Left lobe of liver (tissue), 2 donors: Measurements from ENCODE around the gene WDFY3. TPM values are rescaled to one million over a fixed set of nuclear protein-coding genes. Genes with fewer than 3 reads are reported as not detected.

Experiments
- ATAC-seq: fragments of 200-7000 bp; cut with Tn5 transposase; one replicate; pipeline ENCODE4 v1.9.1; 2020; ENCODE audit warnings: mild to moderate bottlenecking, moderate library complexity
- DNase-seq: peaks from one replicate; pipeline ENCODE4 v3.0.0-alpha.2; 2020; ENCODE audit warnings: low spot score
- total RNA-seq: library from RNA; stranded (reverse); gene quantifications from one replicate; pipeline ENCODE4 v1.2.1, GENCODE V29; 2021
- donor health status: DM: no; HTN: no; CAD: no; lungs with moderate emphysema.
- donor health status: DM: no; HTN: yes; CAD: no.

The WDFY3 gene
- total RNA-seq, 1 donor from 2014 or later, result 27.0 TPM

DNA sequence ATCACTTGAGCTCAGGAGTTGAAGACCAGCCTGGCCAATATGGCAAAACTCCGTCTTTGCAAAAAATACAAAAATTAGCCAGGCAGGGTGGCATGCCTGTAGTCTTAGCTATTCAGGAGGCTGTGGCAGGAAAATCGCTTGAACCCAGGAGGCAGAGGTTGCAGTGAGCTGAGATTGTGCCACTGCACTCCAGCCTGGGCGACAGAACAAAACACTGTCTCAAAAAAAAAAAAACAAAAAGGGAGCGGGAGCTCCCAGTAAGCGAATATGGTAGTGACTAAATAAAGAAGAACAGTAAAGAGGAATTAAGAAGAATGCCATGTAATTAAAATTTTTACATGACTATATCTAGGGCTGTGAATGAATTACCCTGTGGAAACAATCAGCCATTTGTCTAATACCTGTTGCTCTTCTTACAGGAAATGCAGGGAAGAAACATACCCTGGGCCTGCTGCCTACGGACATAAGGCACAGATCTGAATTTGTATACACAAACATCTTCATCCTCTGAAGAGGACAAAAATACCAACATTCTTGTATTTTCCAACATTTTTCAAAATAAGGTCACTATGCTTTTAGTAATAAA lies 11.4 kb downstream of the WDFY3 start:
- DNase-seq (no peak), ATAC-seq (no peak)

DNA sequence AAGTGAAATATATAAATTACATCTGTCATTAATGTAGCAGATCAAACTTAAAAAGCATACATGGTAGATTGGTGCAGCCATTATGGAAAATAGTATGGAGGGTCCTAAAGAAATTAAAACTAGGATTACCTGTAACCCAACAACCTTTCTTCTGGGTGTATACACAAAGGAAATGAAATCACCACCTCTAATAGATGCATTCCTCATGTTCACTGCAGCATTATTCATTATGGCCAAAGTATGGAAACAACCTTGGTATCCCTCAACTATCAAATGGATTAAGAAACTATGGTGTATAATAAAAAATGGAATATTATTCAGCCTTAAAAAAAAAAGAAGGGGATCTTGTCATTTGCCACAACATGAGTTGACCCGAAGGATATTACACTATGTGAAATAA lies 13.7 kb downstream of the WDFY3 start:
- ATAC-seq, result no peak
- DNase-seq, result no peak

DNA sequence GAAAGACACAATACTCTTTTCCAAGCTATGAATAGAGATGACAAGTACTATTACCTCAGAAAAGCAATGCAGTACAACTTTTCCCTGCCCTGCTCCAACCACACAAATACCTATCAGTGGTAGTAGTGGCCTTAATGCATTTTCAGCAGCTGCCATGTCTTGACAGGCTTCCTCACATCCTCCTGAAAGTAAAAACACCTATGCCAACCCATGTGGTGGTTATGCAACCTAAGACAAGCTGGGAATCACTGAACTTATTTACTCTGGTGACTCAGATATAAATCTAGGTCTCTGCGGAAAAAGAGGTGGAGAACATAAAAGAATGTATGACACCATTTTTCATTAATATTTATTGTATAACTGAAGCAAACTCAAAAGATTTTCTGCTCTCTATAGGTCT lies 14.5 kb downstream of the WDFY3 start:
- no peak for DNase-seq
- ATAC-seq, result peak; percentile 95

DNA sequence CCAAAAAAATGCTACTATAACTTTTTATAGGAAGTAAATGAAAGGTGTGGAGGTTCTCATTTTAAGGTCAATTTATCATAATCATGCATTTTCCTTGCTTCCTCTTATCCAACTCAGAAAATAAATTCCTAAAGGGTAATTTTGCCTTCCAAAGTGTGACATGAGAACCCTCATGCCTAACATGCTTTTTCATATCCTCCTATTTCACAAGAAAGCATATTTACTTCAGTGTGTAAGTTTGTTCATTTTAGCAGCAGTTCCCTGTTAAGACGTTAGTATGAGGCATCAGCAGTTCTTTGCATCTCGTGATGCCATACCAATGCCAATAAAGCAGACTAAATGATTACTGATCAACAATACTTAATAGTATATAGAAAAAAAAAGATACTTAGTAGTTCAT lies 18.4 kb downstream of the WDFY3 start:
- DNase-seq (no peak), ATAC-seq (no peak)

DNA sequence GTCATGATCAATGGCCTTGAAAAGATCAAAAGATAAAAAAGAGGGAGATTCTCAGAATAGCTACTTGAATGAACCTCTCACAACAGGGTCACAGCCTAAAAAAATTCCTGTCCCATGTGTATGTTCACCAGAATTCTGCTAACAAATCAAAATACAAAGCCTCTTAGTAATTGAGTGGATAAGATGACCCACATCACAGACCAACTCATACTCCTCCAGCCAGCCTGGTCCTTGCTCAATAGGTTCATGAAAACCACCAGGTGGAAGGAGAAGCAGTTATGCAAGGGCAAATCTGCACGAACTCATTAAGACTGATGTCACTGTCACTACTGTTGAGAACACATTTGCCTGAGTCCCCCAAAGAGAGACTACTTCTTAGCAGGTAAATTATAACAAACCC lies 21.5 kb downstream of the WDFY3 start:
- peak; percentile 49 for ATAC-seq
- no peak for DNase-seq

DNA sequence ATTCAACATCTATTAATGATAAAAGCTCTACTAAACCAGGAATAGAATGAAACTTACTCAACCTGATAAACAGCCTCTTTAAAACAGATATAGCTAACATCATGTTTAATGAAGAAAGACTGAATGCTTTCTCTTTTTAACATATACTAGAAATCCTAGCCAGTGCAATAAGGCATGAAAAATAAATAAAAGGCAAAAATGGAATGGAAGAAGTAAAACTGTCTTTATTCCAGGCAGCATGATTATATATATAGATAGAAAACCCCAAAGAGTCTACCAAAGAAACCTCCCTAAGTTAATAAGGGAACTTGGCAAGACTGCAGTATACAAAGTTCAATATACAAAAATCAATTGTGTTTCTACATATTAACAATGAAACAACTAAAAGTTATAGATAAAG lies 25.5 kb downstream of the WDFY3 start:
- DNase-seq, result no peak
- no peak for ATAC-seq

DNA sequence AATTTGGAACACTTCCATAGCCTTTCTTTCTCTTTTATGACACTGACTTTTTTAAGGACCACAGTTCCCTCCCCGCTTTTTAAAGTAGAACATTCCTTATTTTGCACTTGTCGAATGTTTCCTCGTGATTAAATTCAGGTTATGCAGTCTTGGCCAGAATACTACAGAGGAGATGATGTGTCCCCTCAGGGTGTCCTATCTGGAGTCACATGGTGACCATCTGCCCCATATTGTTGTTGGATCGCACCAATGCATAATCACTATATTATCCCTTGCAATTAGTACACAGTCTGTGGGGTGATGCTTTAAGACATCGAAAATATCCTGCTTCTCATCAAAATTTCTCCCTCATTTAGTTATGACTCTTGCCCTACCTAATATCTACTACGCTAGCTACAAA lies 27.4 kb downstream of the WDFY3 start:
- ATAC-seq (no peak), DNase-seq (no peak)

DNA sequence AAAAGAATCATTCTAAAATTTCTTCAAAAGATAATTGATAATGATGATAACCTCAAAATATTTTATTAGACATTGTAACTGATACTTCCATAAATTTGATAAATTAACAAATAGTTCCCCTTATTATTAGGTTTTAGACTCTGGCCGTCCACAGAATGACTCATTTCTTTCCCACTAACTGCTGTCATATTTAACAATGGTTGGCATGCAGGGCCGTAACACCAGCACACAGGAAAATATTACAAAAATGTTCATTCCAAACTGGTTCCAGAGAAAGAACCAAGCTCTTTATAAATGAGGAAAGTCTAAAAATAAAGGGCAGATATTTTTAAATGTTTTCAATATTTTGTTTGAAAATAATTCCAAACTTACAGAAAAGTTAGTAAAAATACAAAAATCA lies 28.2 kb downstream of the WDFY3 start:
- ATAC-seq, result no peak
- DNase-seq, result no peak

DNA sequence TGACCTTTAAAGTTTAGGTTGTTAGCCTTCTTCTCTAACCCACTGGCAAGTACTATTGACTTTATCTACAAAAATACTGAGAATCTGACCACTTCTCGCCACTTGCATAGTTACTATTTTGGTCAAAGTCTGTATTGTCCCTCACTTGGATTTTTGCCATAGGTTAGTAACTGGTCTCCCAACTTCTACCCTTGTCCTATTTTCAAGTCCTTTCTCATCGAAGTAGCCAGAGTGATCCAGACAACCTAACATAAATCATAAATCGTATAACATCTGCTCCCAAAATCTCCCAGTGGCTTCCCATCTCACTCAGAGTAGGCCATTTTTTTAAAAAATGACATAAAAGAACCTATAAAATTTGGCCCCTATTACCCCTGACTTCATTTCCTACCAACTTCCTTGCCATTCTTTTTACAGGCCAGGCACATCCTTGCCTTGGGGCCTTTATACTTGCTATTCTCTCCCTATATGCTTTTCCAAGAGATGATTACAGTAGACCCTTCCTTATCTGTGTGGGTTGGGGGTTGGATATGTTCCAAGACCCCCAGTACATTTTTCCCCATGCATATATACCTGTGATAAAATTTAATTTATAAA lies 29.0 kb downstream of the WDFY3 start:
- DNase-seq, result no peak
- ATAC-seq, result peak; percentile 57

DNA sequence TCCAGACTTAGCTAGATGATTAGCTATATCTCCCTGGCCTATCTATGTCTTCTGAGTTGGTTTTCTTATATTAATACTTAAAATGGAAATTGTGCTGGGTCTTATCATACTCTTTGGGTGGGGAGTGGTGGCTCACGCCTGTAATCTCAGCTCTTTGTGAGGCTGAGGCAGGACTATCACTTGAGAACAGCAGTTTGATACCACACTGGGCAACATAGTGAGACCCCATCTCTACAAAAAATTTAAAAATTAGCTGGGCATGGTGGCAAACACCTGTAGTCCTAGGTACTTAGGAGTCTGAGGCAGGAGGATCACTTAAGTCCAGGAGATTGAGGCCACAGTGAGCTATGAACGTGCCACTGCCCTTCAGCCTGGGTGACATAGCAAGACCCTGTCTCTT lies 30.4 kb downstream of the WDFY3 start:
- ATAC-seq, result no peak
- no peak for DNase-seq

DNA sequence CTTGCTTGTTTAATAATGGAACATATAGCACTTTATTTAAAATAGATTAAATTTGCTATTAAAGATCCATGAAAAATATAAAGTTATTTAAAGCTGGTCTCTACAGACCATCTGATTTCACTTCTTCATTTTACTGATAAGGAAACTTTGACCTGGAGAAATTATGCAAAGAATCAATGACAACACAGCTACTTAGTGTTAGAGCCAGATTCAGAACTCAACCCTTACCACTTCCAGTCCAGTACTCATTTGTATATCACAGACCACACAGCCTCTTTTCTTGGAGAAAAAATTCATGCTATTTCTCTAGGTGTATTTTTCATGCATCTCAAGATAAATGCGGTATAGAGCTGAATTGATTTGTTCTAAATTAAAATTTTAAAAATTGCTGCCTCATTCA lies 34.0 kb downstream of the WDFY3 start:
- no peak for ATAC-seq
- DNase-seq, result no peak

DNA sequence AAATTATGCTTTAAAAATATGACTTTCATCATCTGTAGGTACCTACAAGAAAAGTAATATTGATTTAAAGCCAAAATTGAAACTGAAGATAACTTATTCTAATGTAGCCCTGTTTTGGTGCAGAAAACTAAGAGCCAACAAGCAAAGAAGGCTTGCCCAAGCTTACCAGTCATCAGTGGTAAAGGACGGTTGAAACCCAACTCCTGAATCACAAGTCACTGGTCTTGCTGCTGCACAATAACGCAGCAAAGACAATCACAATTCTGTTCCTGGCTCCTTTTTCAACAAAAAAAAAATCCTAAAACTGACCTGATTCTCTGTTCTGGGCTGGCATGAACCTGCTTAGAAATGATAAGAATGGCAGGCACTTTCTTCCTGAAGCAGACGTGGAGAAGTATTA lies 34.5 kb downstream of the WDFY3 start:
- DNase-seq (no peak), ATAC-seq (no peak)

DNA sequence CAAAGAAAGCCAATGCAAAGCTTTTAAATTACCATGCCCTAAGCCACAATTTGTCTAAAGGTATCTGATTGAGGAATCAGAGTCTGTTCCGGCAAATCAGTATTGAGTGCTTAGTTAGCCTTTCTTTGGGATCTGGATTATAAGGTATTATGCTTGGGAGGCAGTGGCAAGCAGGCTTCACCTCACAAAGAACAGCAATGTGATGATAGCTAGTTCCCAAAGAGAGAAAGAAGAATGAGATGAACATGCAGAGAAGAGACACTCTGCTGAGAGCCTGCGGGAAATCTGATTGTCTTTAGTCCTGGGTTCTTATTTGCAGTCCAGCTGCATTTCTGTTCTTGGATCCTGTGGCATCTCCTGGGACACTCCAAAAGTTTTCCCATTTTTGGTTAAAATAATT lies 35.2 kb downstream of the WDFY3 start:
- no peak for DNase-seq

DNA sequence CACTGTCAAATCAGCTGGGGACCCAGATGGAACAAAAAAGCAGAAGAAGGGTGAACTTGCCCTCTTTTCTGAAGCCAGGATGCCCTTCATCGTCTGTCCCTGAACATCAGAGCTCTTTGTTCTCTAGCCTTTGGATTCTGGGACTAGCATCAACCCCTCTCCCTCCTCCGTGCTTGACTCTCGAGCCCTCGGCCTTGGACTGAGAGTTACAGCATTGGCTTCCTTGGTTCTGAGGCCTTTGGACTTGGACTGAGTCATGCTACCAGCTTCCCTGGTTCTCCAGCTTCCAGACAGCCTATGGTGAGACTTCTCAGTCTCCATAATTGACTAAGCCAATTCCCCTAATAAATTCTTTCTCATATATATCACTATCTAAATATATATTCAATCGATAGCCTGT lies 38.4 kb downstream of the WDFY3 start:
- ATAC-seq (no peak), DNase-seq (no peak)

More for the DNA sequence above, 35.2 kb downstream of the WDFY3 start:
- ATAC-seq, result no peak

DNA sequence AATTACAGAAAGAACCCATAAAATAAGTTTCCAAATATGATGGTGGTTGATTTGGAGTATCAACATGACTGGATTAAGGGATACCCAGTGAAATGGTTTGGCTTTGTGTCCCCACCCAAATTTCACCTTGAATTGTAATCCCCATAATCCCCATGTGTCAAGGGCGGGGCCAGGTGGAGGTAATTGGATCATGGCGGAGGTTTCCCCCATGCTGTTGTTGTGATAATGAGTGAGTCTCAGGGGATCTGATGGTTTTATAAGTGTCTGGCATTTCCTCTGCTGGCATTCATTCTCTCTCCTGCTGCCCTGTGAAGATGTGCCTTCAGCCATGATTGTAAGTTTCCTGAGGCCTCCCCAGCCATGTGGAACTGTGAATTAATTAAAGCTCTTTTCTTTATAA lies 39.1 kb downstream of the WDFY3 start:
- DNase-seq, result no peak
- ATAC-seq, result no peak

DNA sequence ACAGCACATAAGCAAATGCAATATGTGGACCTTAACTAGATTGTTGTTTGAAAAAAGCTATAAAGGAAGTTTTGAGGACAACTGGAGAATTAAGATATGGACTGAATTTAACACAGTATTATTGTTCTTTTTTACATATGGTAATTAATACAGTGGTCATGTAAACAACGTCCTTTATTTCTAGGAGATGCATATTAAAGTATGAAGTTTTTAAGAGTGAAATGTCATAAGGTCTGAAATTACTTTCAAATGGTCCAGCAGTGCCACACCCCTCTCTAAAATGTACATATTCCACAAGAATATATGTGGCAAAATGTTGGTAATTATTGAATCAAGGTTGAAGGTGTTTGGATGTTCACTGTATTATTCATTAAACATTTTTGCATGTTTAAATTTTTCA lies 40.9 kb downstream of the WDFY3 start:
- ATAC-seq (no peak), DNase-seq (no peak)

DNA sequence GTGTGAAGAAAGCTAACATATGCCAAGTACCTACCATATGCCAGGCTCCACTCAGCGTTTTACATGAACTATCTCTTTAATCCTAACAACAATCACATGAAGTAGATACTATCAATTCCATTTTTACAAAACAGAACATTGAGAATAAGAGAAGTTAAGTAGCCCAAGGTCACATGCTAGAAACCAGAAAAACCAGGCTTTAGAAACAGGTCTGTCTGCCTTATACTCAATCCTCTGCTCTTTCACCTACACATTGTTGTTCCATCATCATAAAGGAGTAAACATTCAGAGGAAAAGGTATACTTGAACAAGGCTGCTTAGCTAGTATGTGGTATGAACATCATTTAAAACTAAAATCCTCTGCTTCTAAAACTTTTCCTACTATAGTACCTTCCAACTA lies 42.1 kb downstream of the WDFY3 start:
- no peak for ATAC-seq
- DNase-seq, result no peak

DNA sequence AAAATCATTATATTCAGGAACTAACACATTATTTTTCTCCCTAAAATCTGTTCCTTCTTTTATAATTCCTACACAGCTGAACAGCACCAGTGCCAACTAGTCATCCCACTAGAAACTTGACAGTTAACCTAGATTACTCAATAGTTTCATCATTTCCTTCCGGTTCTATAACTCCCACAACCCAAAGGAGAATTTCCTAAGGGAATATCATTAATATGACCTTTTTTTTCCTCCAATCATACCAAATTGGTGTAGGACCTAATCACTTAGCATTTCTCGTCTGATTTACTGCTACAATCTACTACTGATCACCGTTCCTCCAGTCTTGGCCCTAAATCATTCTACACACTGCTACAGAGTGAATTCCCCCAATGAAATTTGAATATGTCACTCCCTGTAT lies 45.9 kb downstream of the WDFY3 start:
- no peak for DNase-seq

DNA sequence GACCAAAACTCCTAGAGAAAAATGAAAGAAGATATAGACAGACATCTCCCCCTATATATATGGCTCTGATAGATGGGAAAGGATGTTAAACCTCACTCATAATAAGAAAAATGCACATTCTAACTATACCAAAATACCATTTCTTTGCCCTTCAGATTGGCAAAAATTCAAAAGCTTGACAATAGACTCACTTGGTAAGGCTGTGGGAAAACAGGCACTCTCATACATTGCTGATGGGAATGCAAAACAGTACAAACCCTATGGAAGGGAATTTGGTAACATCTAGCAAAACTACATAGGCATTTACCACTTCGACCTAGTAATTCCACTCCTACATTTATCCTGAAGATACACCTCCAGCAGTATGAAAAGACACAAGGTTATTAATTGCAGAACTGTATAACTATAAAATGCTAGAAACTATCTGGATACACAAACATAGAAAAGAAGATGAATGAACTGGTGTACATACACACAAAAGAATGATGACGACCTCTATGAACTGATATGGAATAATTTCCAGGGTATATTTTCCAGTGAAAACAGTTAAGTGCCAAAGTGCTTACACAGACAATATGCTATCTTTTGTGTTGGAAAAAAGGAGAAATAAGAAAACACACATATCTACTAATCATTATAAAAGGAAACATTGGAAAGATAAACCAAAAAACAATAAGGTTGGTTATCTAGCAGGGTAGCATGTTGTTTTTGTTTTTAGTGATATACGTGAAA lies 48.5 kb downstream of the WDFY3 start:
- ATAC-seq (no peak), DNase-seq (no peak)

More for the DNA sequence above, 45.9 kb downstream of the WDFY3 start:
- ATAC-seq, result no peak

DNA sequence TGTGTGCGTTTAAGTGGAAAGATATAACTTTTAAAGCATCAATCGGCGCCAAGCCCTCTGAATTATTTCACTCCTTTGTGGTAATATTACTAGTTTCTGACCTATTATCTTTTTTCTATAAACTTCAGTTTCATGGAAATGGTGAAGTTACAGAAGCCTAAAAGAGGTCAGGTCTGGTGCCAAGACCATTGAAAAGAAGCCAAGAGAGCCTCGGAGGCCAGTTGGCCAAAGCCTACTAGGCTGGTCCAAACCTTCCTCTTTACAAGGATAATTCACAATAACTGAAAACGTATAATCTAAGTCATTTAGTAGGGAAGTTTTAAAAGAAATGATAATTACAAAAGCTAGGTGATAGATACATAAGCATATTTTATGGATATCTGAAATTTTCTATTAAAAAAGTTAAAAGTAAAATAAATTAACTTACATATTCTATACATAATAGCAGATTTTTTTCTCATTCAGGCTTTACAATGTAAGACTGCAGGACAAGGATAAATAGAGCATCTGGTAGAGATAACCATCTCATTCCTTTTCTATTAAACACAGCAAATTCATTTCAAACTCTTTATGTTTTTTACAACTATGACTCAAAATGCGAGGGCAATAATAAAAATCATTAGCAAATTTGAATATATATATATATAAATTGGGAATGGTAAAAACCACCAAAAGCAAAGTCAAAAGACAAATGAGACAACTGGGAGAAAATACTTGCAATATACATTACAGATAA lies 49.2 kb downstream of the WDFY3 start:
- ATAC-seq, result peak; percentile 66

DNA sequence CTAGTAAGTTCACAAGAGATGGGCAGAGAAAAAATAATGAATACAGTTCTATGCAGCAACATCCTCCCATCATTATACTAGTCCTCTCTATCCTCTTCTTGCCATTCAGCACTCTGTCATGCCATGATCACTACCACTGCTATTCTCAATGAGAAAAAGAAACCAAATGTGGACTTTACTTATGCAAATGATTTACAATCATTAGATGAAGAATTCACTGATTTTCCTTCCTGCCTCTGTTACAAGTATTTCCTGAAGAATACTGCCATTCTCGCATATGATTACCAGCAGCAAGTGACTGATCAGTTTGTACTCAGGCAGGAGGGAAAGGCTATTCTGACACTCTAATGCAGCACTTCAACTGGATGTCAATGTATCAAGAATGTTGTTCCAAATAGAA lies 50.3 kb downstream of the WDFY3 start:
- DNase-seq (no peak), ATAC-seq (peak; percentile 12)

More for the DNA sequence above, 49.2 kb downstream of the WDFY3 start:
- no peak for DNase-seq

DNA sequence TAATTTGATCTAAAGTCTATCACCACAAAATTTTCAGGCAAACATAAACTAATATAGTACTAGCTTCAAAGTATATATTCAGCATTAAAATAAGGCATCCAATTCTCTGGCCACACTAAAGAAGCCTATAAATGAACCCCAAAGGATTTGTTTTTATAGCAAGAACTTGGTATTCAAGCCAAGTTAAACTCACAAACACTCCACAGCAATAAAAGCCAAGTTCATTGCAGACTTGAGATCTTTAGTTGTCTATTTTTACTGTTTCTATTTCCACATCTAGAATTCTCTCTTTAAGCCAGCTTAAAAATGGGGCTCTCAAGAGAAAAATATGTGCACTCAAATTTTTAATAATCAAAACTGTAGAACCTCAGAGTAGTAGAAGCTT lies 51.1 kb downstream of the WDFY3 start:
- DNase-seq, result no peak
- ATAC-seq, result no peak
